EH (cell line): ENCODE measurements around the gene TMEM140.

Experiments used
- DNase-seq: peaks from one replicate; pipeline ENCODE4 v3.0.0-alpha.2; 2015; ENCODE audit warnings: low read depth

TMEM140 gene

GRCh38 chr7:135195156-135195555 lies 47.3 kb downstream of the TMEM140 start:
- DNase-seq = no peak

GRCh38 chr7:135195968-135196629 lies 48.2 kb downstream of the TMEM140 start:
- no peak for DNase-seq

DNA sequence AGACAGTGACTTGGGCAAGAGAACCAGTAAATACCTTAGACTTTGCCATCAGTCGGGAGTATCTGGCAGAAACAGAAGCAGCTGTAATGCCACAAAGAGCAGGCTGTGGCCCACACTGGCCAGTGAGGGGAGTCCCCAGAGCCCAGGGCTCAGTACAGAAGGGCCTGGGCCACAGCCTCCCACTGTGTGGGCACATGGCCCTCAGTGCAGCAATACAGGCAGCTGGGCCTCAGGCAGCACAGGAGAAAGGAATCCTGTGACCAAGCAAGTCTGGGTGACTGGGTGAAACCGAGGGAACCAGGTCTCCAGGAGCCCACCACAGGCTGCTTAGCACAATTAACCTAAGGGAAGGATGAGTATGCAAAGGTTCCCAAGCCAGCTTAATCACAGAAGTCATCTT lies 49.5 kb downstream of the TMEM140 start:
- no peak for DNase-seq

- peak; percentile 67 for DNase-seq
These were observed 50.2 kb downstream of the TMEM140 start for GRCh38 chr7:135197906-135198655.

DNA sequence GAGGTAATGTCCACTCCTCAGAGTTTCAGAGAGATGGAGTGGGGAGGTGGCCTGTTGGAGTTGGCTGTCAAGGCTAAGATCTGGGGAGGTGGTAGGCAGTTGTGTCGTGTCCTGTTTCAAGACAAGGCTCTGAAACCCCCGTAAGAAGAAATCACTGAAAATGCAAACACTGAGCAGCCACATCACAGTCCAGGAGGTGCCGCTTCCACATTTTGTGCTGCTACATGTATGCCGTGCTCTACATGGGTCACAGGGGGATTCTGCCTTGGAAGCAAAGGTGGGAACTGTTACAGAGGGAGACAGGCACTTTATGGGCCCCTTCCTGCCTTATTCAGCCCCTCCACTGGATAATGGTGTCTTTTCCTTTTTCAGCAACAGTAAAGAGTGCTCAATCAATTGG lies 51.6 kb downstream of the TMEM140 start:
- DNase-seq = no peak

DNA sequence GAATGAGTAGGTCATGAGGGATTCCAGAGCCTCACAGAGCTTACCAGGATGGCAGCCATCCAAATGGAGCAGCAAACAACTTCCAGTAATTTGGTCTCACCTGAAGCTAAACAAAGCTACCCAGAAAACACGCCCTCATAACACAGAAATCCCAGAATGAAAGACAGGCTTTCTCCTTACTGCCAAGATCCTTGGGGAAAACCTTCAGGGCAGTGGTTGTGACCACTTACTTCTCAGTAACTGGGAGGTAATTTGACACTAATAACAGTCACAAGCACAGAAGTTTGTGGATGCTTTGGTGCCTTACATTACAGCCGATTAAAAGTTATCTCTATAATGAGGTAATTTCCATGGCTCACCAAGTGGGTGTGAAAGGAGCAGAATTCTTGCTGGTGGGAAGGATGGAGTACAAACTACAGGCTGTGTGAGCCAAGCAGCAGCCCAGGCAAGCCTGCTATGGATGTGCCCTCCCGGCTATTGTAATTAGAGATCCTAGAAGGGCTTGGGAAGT lies 53.0 kb downstream of the TMEM140 start:
- peak; percentile 28 for DNase-seq

GRCh38 chr7:135201350-135201749 lies 53.5 kb downstream of the TMEM140 start:
- DNase-seq = no peak

GRCh38 chr7:135204341-135204749 lies 56.5 kb downstream of the TMEM140 start:
- peak; percentile 93 for DNase-seq

DNA sequence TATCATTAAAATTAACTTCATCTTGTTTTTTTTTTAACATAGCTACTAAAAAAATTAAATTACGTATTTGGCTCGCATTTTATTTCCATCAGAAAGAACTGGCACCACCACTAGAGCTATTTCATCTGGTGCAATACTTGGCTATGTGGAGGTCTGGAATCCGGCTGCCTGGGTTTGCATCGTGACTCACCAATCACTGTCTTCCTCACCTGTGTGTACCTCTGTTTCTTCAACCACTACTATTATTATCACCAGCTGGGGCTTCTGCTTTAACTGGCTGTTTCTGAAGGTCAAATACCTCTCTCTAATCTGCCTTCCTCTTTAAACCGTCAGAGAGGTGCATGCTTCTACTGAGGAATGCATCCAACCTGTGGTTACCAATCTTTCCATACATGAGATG lies 57.0 kb downstream of the TMEM140 start:
- peak; percentile 9 for DNase-seq

GRCh38 chr7:135205850-135206249 lies 58.0 kb downstream of the TMEM140 start:
- no peak for DNase-seq

DNA sequence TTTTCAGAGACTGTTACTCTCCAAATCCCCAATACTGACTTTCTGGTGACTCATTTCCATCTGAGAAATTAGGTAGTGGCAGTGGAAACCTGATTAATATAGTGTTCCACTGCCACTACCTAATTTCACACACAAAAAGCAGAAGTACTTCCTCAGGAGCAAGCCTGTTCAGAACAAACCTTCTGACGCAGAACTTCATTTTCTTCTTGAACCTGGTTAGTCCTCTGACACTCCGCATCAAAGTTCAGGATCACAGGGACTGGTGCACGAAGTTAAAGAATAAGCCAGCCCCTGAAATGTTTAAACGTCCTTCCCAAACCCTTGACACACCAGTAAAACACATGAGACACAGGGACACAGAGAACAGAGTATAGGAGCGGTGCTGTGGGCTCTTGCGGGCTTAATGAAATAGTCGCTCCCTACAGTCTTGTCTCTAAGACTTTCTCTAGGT lies 59.1 kb downstream of the TMEM140 start:
- DNase-seq = no peak

GRCh38 chr7:135207406-135208101 lies 59.7 kb downstream of the TMEM140 start:
- no peak for DNase-seq

DNA sequence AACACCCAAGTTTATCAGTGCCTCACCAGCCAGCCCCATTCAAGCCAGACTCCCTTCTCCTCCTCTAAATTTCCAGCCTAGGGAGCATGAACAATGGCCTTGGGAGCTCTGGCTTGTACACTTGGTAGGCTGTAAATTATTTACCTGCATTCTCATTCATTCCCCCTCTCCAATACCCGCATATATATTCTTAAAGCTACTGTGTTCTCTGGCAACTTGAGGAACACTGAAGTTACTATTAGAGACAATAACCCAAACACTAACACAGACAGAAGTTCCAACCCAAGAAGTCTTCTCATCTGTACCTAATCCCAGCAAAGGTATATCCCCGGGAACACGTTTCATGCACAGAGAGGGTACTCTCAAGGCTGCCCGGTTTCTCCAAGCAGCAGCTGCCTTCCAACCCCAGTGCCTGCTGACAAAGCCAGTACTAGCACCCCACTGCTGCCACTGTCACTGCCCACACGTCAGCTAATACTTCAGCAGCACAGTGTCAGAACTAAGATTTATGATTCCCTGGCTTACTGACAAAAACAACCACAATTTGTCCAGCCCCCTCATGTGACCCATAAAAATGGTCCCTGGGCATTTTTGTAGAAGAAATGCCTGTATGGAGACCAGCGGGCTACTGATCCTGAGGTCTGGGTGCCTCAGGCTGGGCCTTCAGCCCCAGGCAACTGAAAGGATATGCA lies 60.4 kb downstream of the TMEM140 start:
- peak; percentile 21 for DNase-seq

DNA sequence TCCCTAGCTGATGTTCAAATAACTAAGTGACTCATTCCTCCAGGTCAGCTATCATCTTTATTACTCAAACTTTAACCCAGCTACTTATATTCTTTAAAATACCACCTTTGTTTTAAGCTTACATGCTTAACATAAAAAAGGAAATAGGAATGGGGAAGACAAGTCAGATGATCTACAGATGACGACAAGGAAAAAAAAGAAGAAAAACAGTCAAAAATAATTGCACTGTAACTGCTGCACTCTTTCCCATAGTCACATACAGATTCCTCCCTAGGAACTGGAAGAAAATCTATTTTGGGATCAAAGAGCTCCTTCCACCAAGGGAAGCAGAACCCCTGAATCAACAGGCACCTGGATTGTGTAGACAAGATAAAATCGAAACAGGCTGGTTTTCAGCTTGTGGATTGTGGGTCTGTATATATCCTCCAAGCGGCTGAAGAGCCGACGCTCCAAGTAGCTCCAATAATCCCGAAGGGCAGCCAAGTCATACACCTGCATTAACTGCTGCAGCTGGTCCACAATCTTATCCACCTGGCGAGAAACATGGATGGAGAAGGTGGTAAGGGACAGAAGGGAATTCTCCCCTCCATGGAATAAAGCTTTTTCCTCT lies 61.5 kb downstream of the TMEM140 start:
- no peak for DNase-seq

DNA sequence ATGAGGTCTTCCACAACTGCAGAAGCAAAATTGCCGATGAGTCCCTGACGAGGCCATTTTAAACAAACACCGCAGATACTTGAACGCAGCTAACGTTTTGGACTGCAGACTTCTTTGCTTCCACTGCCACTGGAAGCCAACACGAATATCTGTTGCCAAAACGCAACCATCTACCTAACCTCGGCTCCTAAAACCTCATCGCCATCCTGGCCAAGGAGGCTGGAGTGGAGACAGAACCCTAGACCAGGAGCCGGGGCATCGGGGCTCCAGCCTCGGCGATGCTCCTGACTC lies 63.0 kb downstream of the TMEM140 start:
- peak; percentile 44 for DNase-seq

- DNase-seq = peak; percentile 94
These were observed 63.5 kb downstream of the TMEM140 start, which contains the start of gene WDR91 for GRCh38 chr7:135211179-135211945. Gene WDR91, minus strand, starts transcription at chr7:135211526. Its CDS starts 24 bp downstream, at chr7:135211502.

GRCh38 chr7:135211946-135212685 lies 64.2 kb downstream of the TMEM140 start:
- DNase-seq = peak; percentile 35

- DNase-seq = no peak
These were observed 66.0 kb downstream of the TMEM140 start for GRCh38 chr7:135213831-135214230.

DNA sequence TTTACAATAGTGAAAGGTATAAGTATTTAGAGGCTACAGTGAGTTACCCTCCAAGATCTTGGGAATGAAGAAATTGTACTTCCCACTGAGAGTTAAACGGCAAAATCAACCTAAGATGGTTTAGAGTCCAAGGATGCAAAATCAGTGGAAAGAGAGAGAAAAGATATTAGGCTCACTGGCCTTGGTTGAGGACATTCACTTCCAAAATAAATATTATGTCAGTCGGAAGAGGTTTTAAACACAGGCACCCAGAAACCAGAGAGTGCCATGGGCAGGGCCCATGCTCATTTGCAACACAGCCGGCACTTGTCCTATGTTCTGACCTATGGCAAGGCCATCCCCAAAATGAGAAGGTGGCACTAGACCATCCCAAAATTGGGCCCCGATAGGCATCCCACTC lies 67.3 kb downstream of the TMEM140 start:
- DNase-seq = no peak

DNA sequence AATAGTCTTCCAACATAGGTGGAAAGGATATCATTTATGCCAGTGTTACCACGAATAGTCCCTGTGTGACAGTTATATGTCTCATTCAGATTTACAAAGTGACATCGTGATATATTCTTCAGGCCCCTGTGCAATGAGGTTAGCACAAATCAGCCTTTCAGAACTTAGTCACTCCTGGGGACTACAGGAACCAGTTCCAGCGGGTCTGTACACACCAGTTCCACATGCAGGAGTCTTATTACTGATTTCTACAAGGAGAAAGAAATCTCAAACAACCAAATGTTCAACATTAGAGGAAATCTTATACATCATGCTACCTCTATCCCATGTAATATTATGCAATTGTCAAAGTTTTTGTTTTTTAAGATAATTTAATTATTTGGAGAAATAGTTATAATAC lies 67.8 kb downstream of the TMEM140 start:
- no peak for DNase-seq
